Measurements from ENCODE around the gene CCDC86.

DNA sequence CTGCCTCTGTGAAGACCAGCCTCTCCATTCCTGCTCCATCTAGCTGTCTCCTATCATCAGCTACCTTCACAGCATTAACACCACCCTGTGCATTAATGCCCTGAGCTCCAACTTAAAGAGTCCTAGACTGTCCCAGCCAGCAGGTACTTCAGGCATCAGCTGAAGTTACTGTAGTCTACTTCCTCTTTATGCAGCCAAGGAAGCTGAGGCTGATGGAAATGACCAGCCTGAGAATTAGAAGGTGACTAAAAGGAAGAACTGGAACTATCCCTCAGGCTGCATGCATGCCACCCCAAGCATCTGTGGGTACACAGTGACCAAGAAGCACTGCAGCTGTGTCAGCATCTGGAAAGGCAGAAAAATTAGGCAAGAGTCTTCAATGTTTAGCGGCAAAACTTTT lies 28.6 kb upstream of the CCDC86 start:
- no peak for TF ChIP-seq CTCF (conservative IDR thresholded peaks at IDR 0.05)
- no peak for TF ChIP-seq ZFX (IDR thresholded peaks at IDR 0.05)
